HUES64 (cell line): ENCODE results near the gene NACC2.

ENCODE experiments used
- H3K27ac ChIP-seq: 2 replicates; pipeline ENCODE4 v1.7.0; 2013; ENCODE audit warnings: low read depth, low read length, inconsistent platforms
- H3K27me3 ChIP-seq: 2 replicates; pipeline ENCODE4 v1.6.1; 2013; ENCODE audit warnings: mild to moderate bottlenecking, low read length; ENCODE audit not compliant: insufficient read depth
- H3K36me3 ChIP-seq: 2 replicates; pipeline ENCODE4 v1.6.1; 2013; ENCODE audit warnings: mild to moderate bottlenecking, low read length; ENCODE audit not compliant: insufficient read depth
- H3K4me1 ChIP-seq: 2 replicates; pipeline ENCODE4 v1.6.1; 2013; ENCODE audit warnings: mild to moderate bottlenecking, low read length, moderate library complexity; ENCODE audit not compliant: insufficient read depth
- H3K4me3 ChIP-seq: 2 replicates; pipeline ENCODE4 v1.5.1; 2013; ENCODE audit warnings: mild to moderate bottlenecking, low read length, moderate library complexity
- H3K9ac ChIP-seq: 2 replicates; pipeline ENCODE4 v1.6.1; 2013; ENCODE audit warnings: mild to moderate bottlenecking, low read depth, low read length
- H3K9me3 ChIP-seq: 2 replicates; pipeline ENCODE4 v1.6.1; 2013; ENCODE audit warnings: low read depth, low read length; ENCODE audit not compliant: insufficient read depth
- WGBS: fragments of 150-250, 120-280 bp; methylation state at CpG from one replicate; pipeline ENCODE4 v1.1.7; 2013; ENCODE audit warnings: missing lambda C conversion rate; 5-methylcytosine and 5-hydroxymethylcytosine counted together

The NACC2 gene

DNA sequence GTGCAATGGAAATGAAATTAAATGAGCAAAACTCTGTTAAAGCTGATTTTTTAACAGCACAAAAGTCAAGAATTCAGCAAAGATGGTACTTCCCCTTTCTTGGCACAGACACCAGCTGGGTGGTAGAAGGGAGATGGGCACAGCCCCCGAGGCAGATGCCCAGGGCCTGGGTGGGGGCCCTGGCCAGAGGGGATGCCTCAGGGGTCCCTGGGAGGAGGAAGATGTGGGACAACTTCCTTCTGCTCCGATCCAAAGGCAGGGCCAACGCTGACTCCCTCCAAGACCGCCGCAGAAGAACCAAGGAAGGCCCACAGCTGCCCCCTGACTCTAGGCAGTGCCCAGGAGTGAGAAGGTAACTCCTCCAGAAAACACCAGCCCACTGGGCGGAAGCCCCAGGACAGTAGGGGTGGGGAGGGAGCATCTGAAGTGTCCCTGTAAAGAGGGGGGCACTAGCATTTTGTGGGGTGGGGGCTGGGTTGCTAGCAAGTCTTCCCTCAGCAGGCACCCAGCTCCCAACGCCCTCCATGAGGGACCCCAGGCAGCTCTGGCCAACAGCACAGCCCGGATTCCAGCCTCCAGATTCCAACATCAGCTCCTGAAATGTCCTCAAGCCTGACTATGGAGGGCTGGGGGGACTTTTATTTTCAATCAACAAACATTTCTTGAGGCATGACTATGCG lies 4.9 kb downstream of the NACC2 start:
- H3K4me1 ChIP-seq = peaks cover 21% of the 10 kb centered on the region
- 83% methylated on average over 9 of the region's 9 CpGs for WGBS
- H3K9me3 ChIP-seq = no peaks in the 10 kb centered on the region
- H3K27me3 ChIP-seq = peaks cover 15% of the 10 kb centered on the region
- no peak overlapping the region for H3K4me3 ChIP-seq
- H3K27ac ChIP-seq = peak overlapping the region; percentile 51
- no peak overlapping the region; the same call in 1 of the 2 replicates for H3K9ac ChIP-seq
- H3K36me3 ChIP-seq = no peaks in the 10 kb centered on the region

DNA sequence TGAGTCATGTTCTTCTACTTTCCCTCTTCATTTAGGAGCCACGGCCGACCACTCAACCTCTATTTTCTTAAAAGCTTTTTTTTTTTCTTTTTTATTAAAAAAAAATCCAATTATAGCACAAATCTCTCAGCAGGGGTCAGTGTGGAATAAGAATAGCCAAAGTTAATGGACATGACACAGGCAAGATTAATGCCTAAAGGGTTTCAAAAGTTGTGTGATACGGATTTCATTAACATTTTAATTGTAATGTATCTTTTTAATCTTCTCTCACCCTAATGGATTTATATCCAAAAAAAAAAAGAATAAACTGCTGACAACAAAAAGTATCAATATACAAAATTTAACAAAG lies 5.4 kb downstream of the NACC2 start:
- 75% methylated on average over 2 of the region's 3 CpGs for WGBS
- Histone ChIP-seq H3K9ac (no peak overlapping the region), H3K4me1 (peaks cover 21% of the 10 kb centered on the region), H3K4me3 (no peak overlapping the region), H3K27ac (no peak overlapping the region), H3K36me3 (no peaks in the 10 kb centered on the region), H3K27me3 (peaks cover 15% of the 10 kb centered on the region), H3K9me3 (no peaks in the 10 kb centered on the region)

GRCh38 chr9:136088939-136089696 lies 6.0 kb downstream of the NACC2 start:
- WGBS = 81% methylated on average over 17 of the region's 22 CpGs
- peaks cover 9% of the 10 kb centered on the region for H3K27me3 ChIP-seq
- H3K9me3 ChIP-seq = no peaks in the 10 kb centered on the region
- no peak overlapping the region for H3K4me3 ChIP-seq
- H3K27ac ChIP-seq = no peak overlapping the region
- no peaks in the 10 kb centered on the region for H3K36me3 ChIP-seq
- H3K9ac ChIP-seq = no peak overlapping the region
- H3K4me1 ChIP-seq = peaks cover 20% of the 10 kb centered on the region

DNA sequence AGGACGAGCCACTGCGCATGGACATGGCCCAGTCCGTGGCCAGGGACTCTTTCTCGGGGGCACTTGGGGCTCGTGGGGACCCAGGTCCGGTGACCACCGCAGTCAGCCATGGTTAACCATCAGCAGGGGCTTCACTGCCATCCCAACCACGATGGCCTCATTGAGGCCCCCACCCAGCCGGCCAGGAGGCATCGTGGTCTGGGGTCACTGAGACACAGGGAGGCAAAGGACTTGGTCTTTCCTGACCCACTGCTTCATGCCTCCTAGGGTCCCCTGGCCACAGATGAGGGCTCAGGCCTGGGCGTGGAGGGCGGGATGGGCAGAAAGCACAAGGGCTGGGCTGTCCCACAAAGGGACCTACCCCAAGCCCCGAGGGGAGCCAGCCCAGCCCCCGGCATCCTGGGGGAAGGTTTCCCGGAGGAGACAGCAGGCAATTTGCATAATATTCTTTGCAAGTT lies 6.6 kb downstream of the NACC2 start:
- no peak overlapping the region for H3K4me3 ChIP-seq
- WGBS = 85% methylated on average over 15 of the region's 15 CpGs
- H3K27me3 ChIP-seq = peaks cover 4% of the 10 kb centered on the region
- H3K27ac ChIP-seq = no peak overlapping the region
- peaks cover 17% of the 10 kb centered on the region for H3K4me1 ChIP-seq
- H3K9ac ChIP-seq = no peak overlapping the region
- no peaks in the 10 kb centered on the region for H3K36me3 ChIP-seq
- no peaks in the 10 kb centered on the region for H3K9me3 ChIP-seq

GRCh38 chr9:136087741-136088480 lies 7.2 kb downstream of the NACC2 start:
- Histone ChIP-seq H3K27me3 (no peaks in the 10 kb centered on the region; the same call in 1 of the 2 replicates), H3K4me1 (peaks cover 17% of the 10 kb centered on the region), H3K27ac (no peak overlapping the region), H3K9me3 (no peaks in the 10 kb centered on the region), H3K9ac (no peak overlapping the region), H3K36me3 (no peaks in the 10 kb centered on the region), H3K4me3 (no peak overlapping the region)
- 87% methylated on average over 24 of the region's 24 CpGs for WGBS

DNA sequence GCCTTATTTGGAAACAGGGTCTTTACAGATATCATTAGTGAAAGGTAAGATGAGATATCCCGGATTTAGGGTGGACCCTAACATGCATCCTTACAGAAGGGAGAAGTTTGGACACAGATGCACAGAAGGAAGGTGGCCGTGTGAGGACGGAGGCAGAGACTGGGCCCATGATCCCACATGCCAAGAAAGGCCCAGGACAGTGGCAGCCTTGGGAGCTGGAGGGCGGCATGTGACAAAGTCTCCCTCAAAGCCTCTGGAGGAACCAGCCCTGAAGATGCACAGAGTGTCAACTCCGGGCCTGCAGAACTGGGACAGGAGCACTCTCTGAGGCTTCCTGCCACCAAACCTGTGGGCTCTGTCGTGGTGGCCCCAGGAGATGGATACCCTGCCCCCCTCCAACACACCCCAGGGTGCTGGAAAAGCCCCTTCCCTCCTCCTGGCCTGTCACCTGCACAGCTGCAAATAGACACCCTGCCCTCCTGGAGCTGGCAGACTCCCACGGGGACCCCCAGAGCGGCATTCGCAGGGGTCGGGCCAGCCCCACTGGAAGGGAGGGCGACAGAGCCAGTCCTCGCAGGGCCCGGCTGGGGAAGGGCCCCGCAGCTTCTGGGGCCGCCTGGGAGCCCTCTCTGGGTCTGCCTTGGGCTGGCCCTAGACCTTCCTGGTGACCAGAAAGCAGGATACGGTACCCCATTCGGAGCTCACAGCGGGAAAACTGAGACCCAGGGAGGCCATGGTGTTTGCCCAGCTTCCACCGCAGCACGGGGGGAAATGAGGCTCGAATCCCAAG lies 7.9 kb downstream of the NACC2 start:
- Histone ChIP-seq H3K4me3 (no peak overlapping the region), H3K4me1 (peaks cover 17% of the 10 kb centered on the region), H3K27me3 (no peaks in the 10 kb centered on the region), H3K9me3 (no peaks in the 10 kb centered on the region), H3K27ac (no peak overlapping the region), H3K36me3 (no peaks in the 10 kb centered on the region), H3K9ac (no peak overlapping the region)
- 91% methylated on average over 21 of the region's 21 CpGs for WGBS

DNA sequence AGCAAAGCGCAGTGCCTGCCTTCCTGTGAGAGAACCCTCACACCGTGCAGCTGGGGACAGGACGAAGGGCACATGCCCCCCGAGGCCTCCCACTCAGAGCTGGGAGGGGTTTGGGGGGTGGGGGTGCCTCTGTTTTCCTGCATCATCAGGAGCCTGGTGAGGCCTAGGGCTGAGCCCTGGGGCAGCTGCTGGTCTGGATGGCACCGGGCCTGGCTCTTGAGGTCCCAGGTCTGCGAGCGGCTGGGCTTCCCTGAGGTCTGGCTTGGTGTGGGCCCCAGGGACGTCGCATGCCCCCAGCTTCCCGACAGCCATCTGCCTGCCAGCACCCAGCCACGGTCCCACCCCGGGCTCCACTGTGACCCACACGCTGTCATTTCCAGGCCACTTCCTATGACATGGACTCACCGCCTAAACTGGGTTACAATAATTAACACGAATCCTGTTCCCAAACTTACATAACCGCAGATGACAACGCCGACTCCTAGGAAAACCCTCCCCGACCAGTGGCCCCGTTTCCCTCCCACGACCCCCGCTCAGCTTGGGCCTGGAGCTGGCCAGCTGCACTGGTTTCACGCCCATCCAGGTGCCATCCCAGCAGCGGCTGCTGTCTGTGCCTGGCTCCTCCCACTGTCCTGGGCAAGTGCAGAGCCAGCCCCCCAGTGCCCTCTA lies 8.7 kb downstream of the NACC2 start:
- WGBS = 92% methylated on average over 24 of the region's 24 CpGs
- no peak overlapping the region for H3K4me3 ChIP-seq
- H3K9me3 ChIP-seq = no peaks in the 10 kb centered on the region
- no peaks in the 10 kb centered on the region for H3K36me3 ChIP-seq
- peaks cover 12% of the 10 kb centered on the region for H3K4me1 ChIP-seq
- H3K27me3 ChIP-seq = no peaks in the 10 kb centered on the region
- no peak overlapping the region for H3K27ac ChIP-seq
- H3K9ac ChIP-seq = no peak overlapping the region

DNA sequence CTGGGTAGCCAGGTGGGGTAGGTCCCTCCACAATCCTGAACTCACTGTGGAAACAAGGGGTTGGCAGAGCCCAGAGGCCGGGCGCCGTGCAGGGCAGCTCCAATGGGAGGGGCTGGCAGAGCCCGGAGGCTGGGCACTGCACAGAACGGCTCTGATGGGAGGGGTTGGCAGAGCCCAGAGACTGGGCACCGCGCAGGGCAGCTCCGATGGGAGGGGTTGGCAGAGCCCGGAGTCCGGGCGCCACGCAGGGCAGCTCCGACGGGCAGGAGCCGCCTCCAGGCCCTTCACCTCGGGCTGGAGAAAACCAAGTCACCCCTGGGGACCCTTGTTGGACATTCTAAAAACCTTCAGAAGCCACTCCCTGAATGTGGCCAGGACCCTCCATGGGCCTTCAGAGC lies 9.3 kb downstream of the NACC2 start:
- WGBS = 91% methylated on average over 16 of the region's 16 CpGs
- H3K9ac ChIP-seq = no peak overlapping the region
- H3K27ac ChIP-seq = no peak overlapping the region

DNA sequence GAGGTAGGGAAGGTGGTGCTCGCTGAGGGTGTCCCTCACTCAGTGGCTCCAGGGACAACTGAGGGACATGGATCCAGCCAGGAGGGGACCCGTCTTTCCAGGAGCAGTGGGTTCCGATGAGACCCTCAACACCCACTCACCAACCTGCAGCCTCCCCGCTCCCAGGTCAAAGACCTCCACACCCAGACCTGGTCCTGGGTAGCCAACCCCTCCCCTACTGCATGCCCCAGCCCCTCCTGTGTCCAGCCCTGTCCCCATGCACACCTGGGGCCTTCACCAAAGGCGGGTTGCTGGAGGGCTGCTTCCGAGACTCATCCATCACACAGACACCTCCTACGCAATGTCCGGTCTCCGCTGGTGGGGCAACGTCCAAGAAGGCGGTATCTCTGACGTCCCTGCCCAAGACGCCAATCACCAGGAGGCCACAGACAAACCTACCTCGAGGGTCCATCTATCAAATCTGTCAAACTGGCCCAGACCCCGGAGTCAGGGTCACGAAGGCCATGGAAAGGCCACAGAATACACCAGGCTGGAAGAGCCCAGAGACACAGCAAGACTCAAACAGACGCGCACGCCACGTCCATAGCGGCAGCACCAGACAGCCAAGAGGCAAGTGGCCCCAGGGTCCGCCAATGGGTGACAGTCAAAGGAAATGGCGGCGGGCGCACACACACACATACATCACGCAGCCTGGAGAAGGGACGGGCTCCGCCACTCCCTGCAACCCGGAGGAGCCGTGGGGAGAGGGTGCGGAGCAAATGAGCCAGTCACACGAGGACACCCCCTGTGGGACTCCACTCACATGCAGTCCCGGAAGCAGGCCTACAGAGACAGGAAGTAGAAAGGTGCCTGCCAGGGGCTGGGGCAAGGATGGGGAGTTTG lies 10.8 kb downstream of the NACC2 start:
- Histone ChIP-seq H3K27me3 (no peaks in the 10 kb centered on the region), H3K27ac (no peak overlapping the region), H3K9me3 (no peaks in the 10 kb centered on the region), H3K36me3 (no peaks in the 10 kb centered on the region), H3K4me3 (no peak overlapping the region), H3K9ac (no peak overlapping the region), H3K4me1 (no peaks in the 10 kb centered on the region; the same call in 1 of the 2 replicates)
- 95% methylated on average over 33 of the region's 33 CpGs for WGBS

More for the DNA sequence above, 9.3 kb downstream of the NACC2 start:
- Histone ChIP-seq H3K4me3 (no peak overlapping the region), H3K27me3 (no peaks in the 10 kb centered on the region), H3K36me3 (no peaks in the 10 kb centered on the region), H3K4me1 (peaks cover 8% of the 10 kb centered on the region; the same call in 1 of the 2 replicates), H3K9me3 (no peaks in the 10 kb centered on the region)
